SIG-M5 treated with dmso at 0.1 percent for 504 hours (cell line): ENCODE data around the gene MARS1.
"Not testable (repeated sequence)": the region's sequence is repeated elsewhere in the genome, so short reads cannot be mapped to it uniquely, and the experiment has no call there.

Experiments used
- DNase-seq: peaks from one replicate; lab custom pipeline; 2025; ENCODE audit not compliant: unreplicated experiment; lab: John Stamatoyannopoulos, UW

The MARS1 gene

DNA sequence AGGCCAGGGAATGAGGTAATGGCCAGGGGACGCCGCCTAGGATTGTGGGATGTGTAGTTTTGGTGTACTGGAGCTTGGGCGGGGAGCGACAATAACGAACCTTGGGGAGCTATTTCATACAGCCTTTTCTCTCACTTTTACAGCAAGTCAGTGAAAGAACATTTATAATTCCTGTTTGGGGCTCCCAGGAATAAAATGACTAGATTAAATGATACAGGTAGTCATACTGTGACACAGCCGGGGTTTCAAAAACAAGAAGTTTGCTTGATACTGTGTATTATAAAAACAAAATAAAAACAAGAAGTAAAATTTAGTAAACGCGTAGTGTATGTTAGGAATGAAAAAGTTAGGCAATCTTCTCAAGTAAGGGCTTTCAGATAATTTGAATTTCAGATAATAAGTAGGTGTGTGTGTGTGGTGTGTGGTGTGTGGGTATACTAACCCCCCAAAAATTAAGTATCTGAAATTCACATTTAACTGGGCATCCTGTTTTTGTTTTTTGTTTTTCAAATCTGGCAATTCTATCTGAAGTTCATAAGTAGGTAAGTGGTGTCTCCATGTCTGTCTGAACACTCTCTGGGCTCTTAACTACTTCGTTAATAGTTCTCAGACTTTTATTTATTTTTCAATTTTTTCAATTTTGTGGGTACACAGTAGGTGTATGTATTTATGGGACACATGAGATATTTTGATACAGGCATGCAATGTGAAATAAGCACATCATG lies 59.6 kb downstream of the MARS1 start:
- no peak for DNase-seq

DNA sequence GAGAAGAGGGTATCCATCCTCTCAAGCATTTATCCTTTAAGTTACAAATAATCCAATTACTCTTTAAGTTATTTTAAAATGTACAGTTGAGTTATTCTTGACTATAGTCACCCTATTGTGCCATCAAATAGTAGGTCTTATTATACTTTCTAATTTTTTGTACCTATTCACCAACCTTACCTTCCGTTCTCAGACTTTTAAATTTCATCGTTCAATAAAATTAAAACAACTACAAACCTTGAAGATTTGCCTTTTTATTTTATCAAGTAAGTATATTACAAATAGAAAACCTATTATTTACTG lies 60.1 kb downstream of the MARS1 start:
- DNase-seq: no peak

DNA sequence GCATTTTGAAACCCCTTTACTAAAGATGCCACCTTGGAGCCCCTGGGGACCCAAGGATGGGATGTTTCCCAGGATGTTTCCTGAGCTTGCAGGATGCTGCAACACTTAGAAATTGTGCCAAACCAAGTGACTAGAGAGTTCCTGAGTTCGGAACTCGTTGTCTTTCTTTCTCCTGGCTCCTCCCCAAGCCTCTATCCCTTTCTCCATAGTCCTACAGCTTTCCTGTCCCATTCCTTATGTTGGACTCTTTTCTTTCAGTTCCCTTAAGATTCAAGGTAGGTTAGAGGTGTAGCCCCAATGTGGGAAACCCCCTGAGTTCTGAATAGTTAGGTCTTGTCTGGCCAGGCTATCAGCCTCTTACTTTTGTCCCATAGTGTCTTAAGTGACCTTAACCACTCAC lies 60.6 kb downstream of the MARS1 start:
- DNase-seq: no peak

DNA sequence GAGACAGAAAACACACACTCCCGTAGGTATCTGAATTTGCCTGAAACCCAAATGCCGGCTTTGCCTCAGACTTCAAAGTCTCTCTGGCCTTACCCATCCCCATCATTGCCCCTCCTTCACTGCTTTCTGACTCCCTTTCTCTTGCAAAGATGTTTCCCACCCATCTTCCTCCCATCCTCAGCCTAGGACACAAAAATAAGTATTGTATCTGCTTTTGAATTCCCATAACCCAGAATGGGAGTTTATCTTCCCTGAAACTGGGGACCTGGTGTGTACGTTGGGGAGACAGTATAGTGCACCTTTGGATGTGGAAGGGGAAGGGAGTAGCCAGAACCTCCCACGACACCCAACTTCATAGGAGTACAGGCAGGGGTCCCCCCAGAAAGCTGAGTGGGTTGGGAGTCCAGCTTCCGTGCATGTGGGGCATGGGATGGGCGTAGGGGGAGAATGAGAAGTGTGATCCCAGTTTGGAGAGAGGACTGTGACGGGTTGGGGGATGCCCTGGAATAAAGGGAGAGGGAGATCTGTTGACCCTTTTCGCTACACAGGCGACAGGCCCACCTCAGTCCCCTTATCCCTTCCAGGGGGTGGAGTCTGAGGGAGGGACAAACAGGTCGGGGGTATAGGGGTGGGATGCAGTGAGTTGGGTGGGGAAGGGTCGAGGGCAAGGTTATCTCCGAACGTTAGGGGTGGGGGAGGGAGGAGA lies 61.5 kb downstream of the MARS1 start:
- DNase-seq: no peak

DNA sequence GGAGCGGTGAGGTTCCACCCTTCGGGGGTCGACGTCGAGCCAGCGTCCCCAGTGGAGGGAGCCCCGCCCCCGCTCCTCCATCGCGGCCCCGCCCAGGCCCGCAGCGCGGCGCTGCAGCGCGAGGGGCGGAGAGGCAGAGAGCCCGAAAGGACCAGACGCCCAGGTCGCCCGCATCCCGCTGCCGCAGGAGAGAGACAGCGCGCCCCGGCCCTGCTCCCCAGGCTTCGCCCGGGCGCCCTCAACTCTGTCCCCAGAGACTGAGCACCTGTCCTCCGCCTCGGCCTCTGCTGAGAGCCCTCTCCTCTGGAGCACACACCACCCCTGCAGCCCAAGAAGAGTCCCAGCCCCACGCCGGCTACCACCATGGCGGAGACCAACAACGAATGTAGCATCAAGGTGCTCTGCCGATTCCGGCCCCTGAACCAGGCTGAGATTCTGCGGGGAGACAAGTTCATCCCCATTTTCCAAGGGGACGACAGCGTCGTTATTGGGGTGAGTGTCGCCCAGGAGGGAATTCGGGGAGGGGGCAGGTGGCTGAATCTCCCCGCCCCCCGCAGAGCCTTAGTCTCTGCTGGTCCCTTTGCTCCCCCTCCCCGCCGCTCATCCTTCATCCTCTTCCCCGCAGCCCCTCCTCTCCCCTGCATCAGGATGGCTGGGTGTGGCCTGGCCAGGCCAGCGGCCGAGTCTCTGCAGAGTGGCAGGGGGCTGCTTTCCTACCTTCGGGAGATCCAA lies 62.2 kb downstream of the MARS1 start, which contains the start of gene KIF5A:
KIF5A (plus strand) TSS at position 136 of the 732 bp plus-strand sequence; CDS start at position 364, 228 bp downstream.
- no peak for DNase-seq

DNA sequence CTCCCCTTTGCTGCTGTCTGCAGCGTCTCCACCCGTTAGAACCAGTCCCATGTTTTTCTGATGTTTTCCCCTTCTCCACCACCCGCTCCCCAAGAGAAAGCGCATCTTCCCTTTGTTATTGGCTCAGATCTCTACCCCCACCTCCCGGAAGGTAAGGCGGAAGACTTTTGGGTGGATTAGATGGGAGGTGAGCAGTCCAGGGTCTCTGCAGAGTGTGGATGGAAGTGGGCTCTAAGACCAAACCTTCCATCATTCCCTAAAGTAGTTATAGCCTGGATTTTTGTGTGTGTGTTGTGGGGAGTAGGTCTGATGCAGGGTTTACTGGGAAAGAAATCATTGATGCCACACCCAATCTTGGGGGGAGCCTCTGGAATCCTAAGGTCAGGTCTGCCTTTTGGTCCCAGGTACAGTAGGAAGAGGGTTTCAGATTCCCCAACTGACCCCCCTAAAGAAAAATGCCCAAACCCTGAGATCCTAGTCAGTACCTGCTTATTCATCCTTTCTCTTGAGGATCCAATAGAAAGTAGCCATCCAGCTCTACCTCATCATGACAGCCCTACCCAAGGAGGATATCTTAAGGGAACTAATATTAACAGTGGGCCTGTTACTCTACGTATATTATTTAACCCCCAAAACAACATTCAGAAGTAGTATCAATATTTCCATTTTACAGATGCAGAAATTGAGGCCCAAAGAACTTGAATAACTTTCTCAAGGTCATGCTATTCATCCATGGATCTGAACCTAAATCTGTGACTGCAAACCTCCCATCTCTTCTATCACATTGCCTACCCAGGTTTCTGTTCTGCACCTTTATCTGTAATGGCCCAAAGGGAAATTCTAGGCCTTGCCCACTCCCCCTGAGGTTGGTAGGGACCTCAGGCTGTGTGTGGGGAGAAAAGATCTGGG lies 63.0 kb downstream of the MARS1 start:
- DNase-seq: no peak

DNA sequence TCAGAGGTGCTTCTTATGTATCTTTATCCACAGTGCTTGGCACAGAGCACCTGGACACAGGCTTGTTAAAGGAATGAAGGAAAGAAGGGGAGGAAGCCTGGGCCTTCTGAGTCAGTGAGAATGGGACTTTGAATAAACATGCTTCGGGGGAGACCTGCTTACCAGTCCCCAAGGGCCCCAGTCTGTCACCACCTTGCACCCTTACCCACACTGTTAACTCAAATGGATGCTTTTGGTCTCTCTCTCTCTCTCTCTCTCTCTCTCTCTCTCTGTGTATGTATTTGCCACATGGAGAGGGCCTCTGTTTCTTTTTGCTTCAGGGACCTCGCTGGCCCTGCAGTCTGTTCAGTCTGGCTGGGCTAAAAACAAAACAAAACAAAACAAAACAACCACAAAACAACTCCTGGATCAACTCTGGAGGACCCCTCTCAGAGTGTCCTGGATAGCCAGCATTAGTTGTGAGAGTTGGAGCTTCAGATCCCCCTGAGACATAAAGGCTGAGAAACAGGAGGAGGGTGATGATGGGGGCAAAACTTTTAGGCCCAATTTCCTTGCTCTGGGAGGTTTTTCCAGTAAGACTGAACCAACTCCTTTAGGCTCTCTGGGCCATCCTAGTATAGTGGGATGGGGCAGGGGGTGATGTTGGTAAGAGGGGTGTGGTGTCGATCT lies 63.9 kb downstream of the MARS1 start:
- no peak for DNase-seq

DNA sequence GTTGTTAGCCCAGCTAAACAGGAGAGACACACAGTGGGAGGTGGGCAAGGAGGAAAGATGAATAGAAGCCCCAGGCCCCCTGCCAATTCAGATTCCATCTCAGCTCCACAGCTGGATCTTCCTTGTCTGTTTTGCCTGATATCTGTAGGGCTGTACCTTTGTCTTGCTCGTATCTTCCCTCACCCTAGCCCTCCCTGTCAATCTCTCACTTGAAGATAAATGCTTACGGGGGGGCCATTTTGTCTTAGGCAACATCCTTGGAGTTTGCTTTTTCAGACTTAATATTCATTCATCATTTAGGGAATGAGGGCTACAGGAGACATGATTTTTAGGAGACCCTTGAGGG lies 64.4 kb downstream of the MARS1 start:
- DNase-seq: no peak

DNA sequence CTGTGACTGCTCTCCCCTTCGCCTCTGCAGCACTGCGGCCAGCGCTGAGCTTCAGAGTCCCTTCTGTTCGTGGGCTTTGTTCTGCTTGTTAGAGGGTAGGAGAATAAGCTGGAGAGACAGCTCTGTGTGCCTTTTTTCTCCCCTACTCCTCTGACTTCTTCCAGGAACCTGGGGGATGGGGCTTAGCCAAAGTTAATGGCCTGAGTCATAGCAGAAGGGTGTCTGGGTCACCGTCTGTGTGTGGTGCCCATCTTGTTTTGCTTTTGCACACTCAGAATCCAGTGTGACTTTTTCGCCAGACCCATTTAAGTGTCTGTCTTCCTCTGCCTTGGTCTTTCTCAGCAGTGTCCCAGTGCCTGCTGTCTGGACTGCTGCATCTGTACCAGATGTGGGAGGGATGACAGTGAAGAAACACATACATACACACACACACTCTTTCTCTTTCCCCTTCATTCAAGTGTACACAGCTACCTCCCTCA lies 65.0 kb downstream of the MARS1 start:
- DNase-seq: no peak

DNA sequence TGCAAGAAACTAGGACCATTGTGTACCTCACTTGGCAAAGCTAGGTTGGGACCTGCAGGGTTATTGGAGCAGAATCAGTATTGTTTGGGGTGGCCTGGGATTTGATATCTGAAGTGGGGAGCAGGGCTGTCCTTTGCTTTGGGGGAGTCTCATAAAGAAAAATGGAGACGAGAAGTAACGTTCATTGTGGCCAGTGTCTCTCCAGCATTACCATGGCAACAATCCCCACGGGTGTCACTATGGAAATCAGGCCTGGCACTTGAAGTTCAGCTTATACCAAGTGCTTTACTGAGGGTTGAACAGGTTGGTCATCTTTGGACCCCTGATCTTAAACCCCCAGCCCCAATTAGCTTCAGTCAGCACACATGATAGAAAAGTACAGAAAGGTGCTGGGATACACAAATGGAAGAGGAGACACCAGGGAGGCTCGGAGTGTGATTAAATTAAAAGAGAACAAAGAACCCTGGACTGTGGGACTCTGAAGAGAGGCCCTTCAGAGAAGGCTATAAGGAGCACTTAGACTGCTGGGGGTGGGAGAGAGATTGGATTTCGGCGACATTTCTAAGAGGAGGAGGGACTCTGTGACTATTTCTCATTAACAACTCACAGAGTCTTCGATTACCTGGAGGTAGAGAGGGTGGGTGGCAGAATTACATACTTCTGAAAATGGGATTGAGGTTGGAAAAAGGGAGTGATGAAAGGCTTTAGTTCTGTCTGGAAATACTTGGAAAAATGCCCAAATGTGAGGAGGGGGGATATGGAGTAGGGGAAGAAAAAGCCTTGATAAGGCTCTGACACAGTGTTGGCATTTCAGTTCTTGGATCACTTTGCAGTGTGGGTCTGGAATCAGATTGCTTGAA lies 65.7 kb downstream of the MARS1 start:
- no peak for DNase-seq

DNA sequence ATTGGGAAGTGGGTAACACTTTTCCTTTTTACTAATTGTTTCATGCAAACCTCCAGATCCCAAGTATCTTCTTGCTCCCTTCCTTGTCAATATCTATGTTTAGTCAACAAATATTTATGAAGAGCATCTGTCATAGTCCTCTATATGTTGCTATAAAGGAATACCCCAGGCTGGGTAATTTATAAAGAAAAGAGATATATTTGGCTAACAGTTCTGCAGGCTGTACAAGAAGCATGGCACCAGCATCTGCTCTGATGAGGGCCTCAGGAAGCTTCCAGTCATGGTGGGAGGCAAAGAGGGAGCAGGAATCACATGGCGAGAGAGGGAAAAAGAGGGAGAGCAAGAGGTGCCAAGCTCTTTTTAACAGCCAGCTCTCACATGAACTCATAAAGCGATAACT lies 66.6 kb downstream of the MARS1 start:
- no peak for DNase-seq

DNA sequence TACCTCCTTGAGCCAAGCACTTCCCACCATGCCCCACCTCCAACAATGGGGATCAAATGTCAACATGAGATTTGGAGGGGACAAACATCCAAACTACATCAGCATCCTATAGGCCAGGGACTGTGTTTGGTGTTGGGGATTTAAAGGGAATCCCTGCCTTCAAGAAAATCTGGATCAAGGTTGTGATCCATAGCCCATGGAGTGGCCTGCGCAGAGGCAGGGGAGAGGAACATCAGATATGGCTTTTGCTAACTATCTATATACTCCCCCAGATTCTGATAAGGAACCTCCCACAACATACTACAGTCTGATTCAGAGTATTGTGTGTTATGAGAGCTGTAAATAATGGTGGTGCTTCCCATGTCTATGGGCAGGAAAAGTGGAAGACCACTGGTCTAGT lies 67.0 kb downstream of the MARS1 start:
- no peak for DNase-seq

DNA sequence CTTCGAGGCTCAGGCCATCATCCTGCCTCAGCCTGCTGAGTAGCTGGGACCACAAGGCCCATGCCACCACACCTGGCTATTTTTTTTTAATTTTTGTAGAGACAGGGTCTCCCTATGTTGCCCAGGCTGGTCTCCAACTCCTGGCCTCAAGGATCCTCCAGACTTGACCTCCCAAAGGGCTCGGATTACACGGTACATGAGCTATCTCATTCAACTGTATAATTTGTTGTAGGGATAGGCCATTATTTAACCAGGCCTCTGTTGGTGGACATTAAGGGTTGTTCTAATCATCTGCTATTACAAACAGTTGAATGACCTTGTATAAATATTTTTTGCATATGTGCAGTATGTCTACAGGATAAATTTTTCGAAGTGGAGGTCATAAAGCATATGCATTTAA lies 71.0 kb downstream of the MARS1 start:
- no peak for DNase-seq

DNA sequence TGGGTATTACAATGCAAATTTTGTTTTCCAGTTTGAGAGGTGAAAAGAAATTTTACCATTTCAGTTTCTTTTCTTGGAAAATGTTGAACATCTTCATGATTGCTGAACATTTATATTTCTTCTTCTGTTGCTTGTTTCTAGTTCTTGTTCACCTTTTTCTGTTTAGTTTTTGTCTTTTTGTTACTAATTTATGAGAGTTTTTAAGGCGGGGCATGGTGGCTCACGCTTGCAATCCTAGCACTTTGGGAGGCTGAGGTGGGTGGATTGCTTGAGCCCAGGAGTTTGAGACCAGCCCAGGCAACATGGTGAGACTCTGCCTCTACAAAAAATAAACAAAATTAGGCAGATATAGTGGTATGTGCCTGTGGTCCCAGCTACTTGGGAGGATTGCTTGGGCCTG lies 72.6 kb downstream of the MARS1 start:
- no peak for DNase-seq

DNA sequence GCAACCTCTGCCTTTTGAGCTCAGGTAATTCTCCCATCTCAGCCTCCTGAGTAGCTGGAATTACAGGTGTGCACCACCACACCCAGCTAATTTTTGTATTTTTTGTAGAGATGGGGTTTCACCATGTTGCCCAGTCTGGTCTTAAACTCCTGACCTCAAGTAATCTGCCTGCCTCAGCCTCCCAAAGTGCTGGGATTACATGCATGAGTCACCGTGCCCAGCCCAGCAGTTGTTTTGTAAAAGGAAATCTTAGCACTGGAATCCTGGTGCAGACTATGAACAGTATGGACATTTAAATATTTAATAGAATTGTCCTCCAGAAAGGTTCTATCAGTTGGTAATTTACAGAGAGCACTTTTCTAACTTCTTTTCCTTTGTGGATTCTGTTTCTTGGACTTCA lies 73.2 kb downstream of the MARS1 start:
- not testable (repeated sequence) for DNase-seq

DNA sequence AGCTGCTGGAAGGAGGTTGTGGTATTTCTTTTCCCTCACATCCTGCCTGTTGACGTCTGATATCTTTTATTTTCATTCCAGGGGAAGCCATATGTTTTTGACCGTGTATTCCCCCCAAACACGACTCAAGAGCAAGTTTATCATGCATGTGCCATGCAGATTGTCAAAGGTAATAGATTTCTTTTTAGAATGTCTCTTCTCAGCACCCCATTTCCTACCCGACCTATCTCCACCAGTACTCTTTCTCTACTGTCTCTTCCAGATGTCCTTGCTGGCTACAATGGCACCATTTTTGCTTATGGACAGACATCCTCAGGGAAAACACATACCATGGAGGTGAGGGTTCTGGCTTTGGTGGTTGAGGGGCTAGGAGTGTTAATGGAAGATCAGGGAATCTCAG lies 75.5 kb downstream of the MARS1 start:
- no peak for DNase-seq

DNA sequence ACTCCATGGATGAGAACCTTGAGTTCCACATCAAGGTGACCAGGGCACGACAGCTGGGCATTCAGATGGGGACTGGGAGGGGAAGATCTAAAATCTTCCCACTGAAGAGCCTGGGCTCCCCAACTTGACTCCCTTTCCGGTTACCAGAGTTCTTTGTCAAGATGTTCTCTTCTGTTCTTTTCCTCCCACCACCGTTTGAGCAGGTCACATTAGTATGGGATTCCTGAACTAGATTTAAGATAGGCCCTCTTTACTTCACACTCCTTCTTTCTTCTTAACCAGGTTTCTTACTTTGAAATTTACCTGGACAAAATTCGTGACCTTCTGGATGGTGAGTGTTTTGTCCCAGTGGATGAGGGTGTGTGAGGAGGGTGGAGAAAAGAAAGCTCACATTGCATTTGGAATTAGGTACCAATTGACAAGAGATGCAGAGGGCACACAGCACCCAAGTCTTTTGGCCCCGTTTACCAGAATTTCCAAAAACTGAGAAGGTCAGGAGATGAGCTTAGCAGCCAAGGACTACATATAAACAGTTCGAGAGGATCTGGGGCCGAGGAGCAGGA lies 76.4 kb downstream of the MARS1 start:
- DNase-seq: no peak
